Neural cell (in vitro differentiated cells): ENCODE measurements around the gene VPS13C. TPM values are rescaled to one million over a fixed set of nuclear protein-coding genes. Genes with fewer than 3 reads are reported as not detected.

ENCODE experiments used
- H2AFZ ChIP-seq: fragments of 200-600, 300-800 bp; sonication (generic), shearing (Covaris generic); 2 replicates; pipeline ENCODE4 v1.6.0; 2014; ENCODE audit warnings: low read depth, mild to moderate bottlenecking, antibody characterized with exemption, low read length, moderate library complexity
- H3F3A ChIP-seq: fragments of 200-600 bp; shearing (Covaris generic); 2 replicates; pipeline ENCODE4 v1.6.1; 2016; ENCODE audit warnings: mild to moderate bottlenecking, moderate library complexity, mixed read lengths, antibody characterized with exemption, low read length; ENCODE audit not compliant: insufficient read depth, poor library complexity, severe bottlenecking
- H3K27ac ChIP-seq: fragments of 200-600, 300-800 bp; sonication (generic), shearing (Covaris generic); 2 replicates; pipeline ENCODE4 v1.5.1; 2014; ENCODE audit warnings: mild to moderate bottlenecking, low read length, moderate library complexity
- H3K27me3 ChIP-seq: fragments of 300-800, 200-600 bp; sonication (generic), shearing (Covaris generic); 2 replicates; pipeline ENCODE4 v1.6.0; 2014; ENCODE audit warnings: mild to moderate bottlenecking, low read depth, low read length, moderate library complexity; ENCODE audit not compliant: insufficient read depth
- H3K36me3 ChIP-seq: fragments of 300-800, 200-600 bp; sonication (generic), shearing (Covaris generic); 2 replicates; pipeline ENCODE4 v1.5.1; 2014; ENCODE audit warnings: mild to moderate bottlenecking, antibody characterized with exemption, low read length, moderate library complexity; ENCODE audit not compliant: insufficient read depth
- H3K4me2 ChIP-seq: fragments of 300-800, 200-600 bp; sonication (generic), shearing (Covaris generic); 2 replicates; pipeline ENCODE4 v1.6.0; 2014; ENCODE audit warnings: mild to moderate bottlenecking, low read length
- H3K4me3 ChIP-seq: fragments of 300-800, 200-600 bp; sonication (generic), shearing (Covaris generic); 2 replicates; pipeline ENCODE4 v1.5.1; 2014; ENCODE audit warnings: mild to moderate bottlenecking, low read length, moderate library complexity
- H3K79me2 ChIP-seq: fragments of 200-600 bp; shearing (Covaris generic); replicated peaks from 2 replicates; pipeline ENCODE4 v1.6.0; 2014; ENCODE audit warnings: mild to moderate bottlenecking, low read length, moderate library complexity; ENCODE audit not compliant: insufficient read depth
- H3K9ac ChIP-seq: fragments of 300-800, 200-600 bp; sonication (generic), shearing (Covaris generic); 2 replicates; pipeline ENCODE4 v1.6.1; 2016; ENCODE audit warnings: mild to moderate bottlenecking, low read length, mixed read lengths
- H3K9me2 ChIP-seq: fragments of 200-600 bp; shearing (Covaris generic); 2 replicates; pipeline ENCODE4 v1.6.1; 2016; ENCODE audit warnings: mild to moderate bottlenecking, low read length, mixed read lengths; ENCODE audit not compliant: insufficient read depth
- H3K9me3 ChIP-seq: fragments of 200-600, 300-800 bp; sonication (generic), shearing (Covaris generic); 2 replicates; pipeline ENCODE4 v1.6.1; 2016; ENCODE audit warnings: mild to moderate bottlenecking, mixed run types, low read length, moderate library complexity, mixed read lengths
- H4K20me1 ChIP-seq: fragments of 200-600 bp; shearing (Covaris generic); 2 replicates; pipeline ENCODE4 v1.6.1; 2016; ENCODE audit warnings: mild to moderate bottlenecking, mixed run types; ENCODE audit not compliant: insufficient read depth
- CTCF ChIP-seq: fragments of 450-650 bp; IDR thresholded peaks from 2 replicates; pipeline ENCODE4 v1.5.1; 2014; ENCODE audit warnings: antibody characterized with exemption, mild to moderate bottlenecking, moderate library complexity; ENCODE audit not compliant: poor library complexity, severe bottlenecking
- EP300 ChIP-seq: fragments of 450-650 bp; conservative IDR thresholded peaks from 2 replicates; pipeline ENCODE4 v1.6.1; 2014; ENCODE audit warnings: antibody characterized with exemption, mild to moderate bottlenecking, moderate library complexity; ENCODE audit not compliant: poor library complexity, severe bottlenecking
- EZH2 ChIP-seq: fragments of 200-600, 300-800 bp; shearing (Covaris generic), sonication (generic); IDR thresholded peaks from 2 replicates; pipeline ENCODE4 v1.6.1; 2014; ENCODE audit warnings: antibody characterized with exemption, low read length, borderline replicate concordance, mild to moderate bottlenecking; ENCODE audit not compliant: insufficient read depth, poor library complexity, severe bottlenecking
- MXI1 ChIP-seq: fragments of 450-650 bp; conservative IDR thresholded peaks from 2 replicates; pipeline ENCODE4 v1.6.1; 2014; ENCODE audit warnings: antibody characterized with exemption, mild to moderate bottlenecking; ENCODE audit not compliant: poor library complexity, severe bottlenecking
- POLR2AphosphoS5 ChIP-seq: IDR thresholded peaks from 2 replicates; pipeline ENCODE4 v1.6.1; 2012
- RAD21 ChIP-seq: fragments of 450-650 bp; conservative IDR thresholded peaks from 2 replicates; pipeline ENCODE4 v1.6.1; 2014; ENCODE audit warnings: antibody characterized with exemption, mild to moderate bottlenecking, moderate library complexity
- SMC3 ChIP-seq: fragments of 450-650 bp; conservative IDR thresholded peaks from 2 replicates; pipeline ENCODE4 v1.6.1; 2014; ENCODE audit warnings: antibody characterized with exemption, mild to moderate bottlenecking, moderate library complexity; ENCODE audit not compliant: poor library complexity
- TAF1 ChIP-seq: IDR thresholded peaks from 2 replicates; pipeline ENCODE4 v1.6.1; 2012; ENCODE audit warnings: low read depth
- polyA plus RNA-seq: library from polyadenylated mRNA; depleted of rRNA; stranded (reverse); fragments of >200 nt; gene quantifications from 2 replicates; pipeline ENCODE4 v1.2.3, GENCODE V29; 2014
- TF ChIP-seq, protein P1 (sequence below): IDR thresholded peaks from 2 replicates; pipeline ENCODE4 v1.6.1; 2012; ENCODE audit warnings: borderline replicate concordance

Gene VPS13C
- polyA plus RNA-seq, 1 donor from 2014 or later: 92.6 TPM

DNA sequence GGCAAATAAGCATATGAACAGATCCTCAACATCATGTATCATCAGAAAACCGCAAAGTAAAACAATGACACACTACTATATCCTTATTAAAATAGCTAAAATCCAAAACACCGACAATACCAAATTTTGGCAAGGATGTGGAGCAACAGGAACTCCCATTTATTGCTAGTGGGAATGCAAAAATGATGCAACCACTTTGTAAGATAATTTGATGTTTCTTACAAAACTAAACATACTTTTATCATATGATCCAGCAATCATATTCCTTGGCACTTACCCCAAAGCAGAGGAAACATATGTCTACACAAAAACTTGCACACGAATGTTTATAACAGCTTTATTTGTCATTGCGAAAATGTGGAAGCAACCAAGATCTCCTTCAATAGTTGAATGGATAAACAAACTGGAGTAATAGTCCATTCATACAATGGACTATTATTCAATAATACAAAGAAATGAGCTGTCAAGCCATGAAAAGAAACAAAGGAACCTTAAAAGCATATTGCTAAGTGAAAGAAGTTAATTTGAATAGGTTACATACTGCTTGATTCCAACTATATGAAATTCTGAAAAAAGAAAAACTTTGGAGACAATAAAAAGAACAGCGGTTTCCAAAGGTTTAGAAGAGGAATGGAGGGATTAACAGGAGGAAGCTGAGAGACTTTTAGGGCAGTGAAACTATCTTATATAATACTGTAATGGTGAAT, 172.0 kb downstream of the VPS13C start:
- Histone ChIP-seq H3K9ac (no peak overlapping the region), H3K9me2 (no peaks in the 10 kb centered on the region), H2AFZ (no peak overlapping the region), H3K27me3 (no peaks in the 10 kb centered on the region), H3K27ac (no peak overlapping the region), H3F3A (no peaks in the 10 kb centered on the region), H4K20me1 (no peaks in the 10 kb centered on the region), H3K36me3 (peaks cover 8% of the 10 kb centered on the region), H3K4me2 (no peak overlapping the region), H3K4me3 (no peak overlapping the region), H3K79me2 (no peaks in the 10 kb centered on the region), H3K9me3 (no peaks in the 10 kb centered on the region)
- TF ChIP-seq EZH2 (no peak), RAD21 (no peak), SMC3 (no peak)
- TF ChIP-seq, protein P1, sequence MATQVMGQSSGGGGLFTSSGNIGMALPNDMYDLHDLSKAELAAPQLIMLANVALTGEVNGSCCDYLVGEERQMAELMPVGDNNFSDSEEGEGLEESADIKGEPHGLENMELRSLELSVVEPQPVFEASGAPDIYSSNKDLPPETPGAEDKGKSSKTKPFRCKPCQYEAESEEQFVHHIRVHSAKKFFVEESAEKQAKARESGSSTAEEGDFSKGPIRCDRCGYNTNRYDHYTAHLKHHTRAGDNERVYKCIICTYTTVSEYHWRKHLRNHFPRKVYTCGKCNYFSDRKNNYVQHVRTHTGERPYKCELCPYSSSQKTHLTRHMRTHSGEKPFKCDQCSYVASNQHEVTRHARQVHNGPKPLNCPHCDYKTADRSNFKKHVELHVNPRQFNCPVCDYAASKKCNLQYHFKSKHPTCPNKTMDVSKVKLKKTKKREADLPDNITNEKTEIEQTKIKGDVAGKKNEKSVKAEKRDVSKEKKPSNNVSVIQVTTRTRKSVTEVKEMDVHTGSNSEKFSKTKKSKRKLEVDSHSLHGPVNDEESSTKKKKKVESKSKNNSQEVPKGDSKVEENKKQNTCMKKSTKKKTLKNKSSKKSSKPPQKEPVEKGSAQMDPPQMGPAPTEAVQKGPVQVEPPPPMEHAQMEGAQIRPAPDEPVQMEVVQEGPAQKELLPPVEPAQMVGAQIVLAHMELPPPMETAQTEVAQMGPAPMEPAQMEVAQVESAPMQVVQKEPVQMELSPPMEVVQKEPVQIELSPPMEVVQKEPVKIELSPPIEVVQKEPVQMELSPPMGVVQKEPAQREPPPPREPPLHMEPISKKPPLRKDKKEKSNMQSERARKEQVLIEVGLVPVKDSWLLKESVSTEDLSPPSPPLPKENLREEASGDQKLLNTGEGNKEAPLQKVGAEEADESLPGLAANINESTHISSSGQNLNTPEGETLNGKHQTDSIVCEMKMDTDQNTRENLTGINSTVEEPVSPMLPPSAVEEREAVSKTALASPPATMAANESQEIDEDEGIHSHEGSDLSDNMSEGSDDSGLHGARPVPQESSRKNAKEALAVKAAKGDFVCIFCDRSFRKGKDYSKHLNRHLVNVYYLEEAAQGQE: no peak

DNA sequence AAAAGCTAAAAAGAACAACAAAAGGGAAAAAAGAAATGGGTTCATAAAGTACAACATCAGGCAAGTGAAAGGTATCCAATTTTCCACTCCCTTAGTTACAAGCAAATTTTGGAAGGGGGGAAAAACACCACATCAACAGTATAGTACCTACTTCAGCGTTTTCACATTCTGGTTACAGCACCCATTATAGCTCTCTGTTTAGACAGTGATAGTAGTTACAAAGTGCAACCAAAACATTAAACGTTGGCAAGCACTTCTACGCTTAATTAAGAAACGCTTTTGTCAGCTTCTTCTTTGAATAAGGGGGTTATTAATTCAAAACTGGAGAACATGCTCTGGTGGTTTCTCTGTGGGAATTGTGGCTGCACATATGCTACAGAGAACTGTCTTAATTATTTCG, 180.2 kb downstream of the VPS13C start:
- Histone ChIP-seq H3K4me2 (no peak overlapping the region), H3K79me2 (no peaks in the 10 kb centered on the region), H3K4me3 (no peak overlapping the region), H3F3A (no peaks in the 10 kb centered on the region), H3K9ac (no peak overlapping the region), H2AFZ (no peak overlapping the region), H4K20me1 (no peaks in the 10 kb centered on the region), H3K9me2 (no peaks in the 10 kb centered on the region), H3K36me3 (no peaks in the 10 kb centered on the region), H3K9me3 (no peaks in the 10 kb centered on the region), H3K27ac (no peak overlapping the region), H3K27me3 (no peaks in the 10 kb centered on the region)
- TF ChIP-seq SMC3: no peak
- no peak for TF ChIP-seq TAF1

- Histone ChIP-seq H3K9me3 (no peaks in the 10 kb centered on the region), H3K27ac (no peak overlapping the region), H3K9ac (no peak overlapping the region), H3K27me3 (no peaks in the 10 kb centered on the region), H3K4me2 (no peak overlapping the region), H2AFZ (no peak overlapping the region), H3K79me2 (no peaks in the 10 kb centered on the region), H3K4me3 (no peak overlapping the region), H3K9me2 (no peaks in the 10 kb centered on the region), H3K36me3 (no peaks in the 10 kb centered on the region), H3F3A (no peaks in the 10 kb centered on the region), H4K20me1 (no peaks in the 10 kb centered on the region)
- TF ChIP-seq MXI1: no peak
- TF ChIP-seq SMC3: no peak
- TF ChIP-seq, protein P1: no peak
- TF ChIP-seq TAF1: no peak
- no peak for TF ChIP-seq CTCF
- no peak for TF ChIP-seq EZH2
- no peak for TF ChIP-seq POLR2AphosphoS5
- TF ChIP-seq EP300: no peak
- no peak for TF ChIP-seq RAD21
Measured at GRCh38 chr15:61879219-61879618, 181.0 kb downstream of the VPS13C start.
